H1 (cell line): ENCODE data around the gene EFEMP1. TPM values are rescaled to one million over a fixed set of nuclear protein-coding genes. Genes with fewer than 3 reads are reported as not detected.

Experiments
- CBX8 ChIP-seq: fragments of 300-800, 300-1000 bp; sonication (generic); IDR thresholded peaks from 2 replicates; pipeline ENCODE4 v1.7.1; 2016; ENCODE audit warnings: low read depth, low read length, borderline replicate concordance
- EGR1 ChIP-seq: IDR thresholded peaks from 2 replicates; pipeline ENCODE4 v1.6.1; 2011; ENCODE audit warnings: low read depth, low read length, borderline replicate concordance
- KDM5A ChIP-seq: fragments of 200-600 bp; IDR thresholded peaks from 2 replicates; pipeline ENCODE4 v1.7.1; 2012; ENCODE audit warnings: mild to moderate bottlenecking, low read length, inconsistent platforms, mixed read lengths
- SIRT6 ChIP-seq: IDR thresholded peaks from one replicate; pipeline ENCODE4 v1.7.1; 2012; ENCODE audit warnings: low read length, inconsistent platforms
- SP1 ChIP-seq: IDR thresholded peaks from 2 replicates; pipeline ENCODE4 v1.6.1; 2011; ENCODE audit warnings: low read depth, low read length
- TBP ChIP-seq: IDR thresholded peaks from 2 replicates; pipeline ENCODE4 v1.6.1; 2011; ENCODE audit warnings: low read depth, low read length, improper control_type of control experiment
- polyA plus RNA-seq, 7 experiments: library from polyadenylated mRNA; depleted of rRNA in 3 of 7; stranded (reverse) in 5 of 7; unstranded in 2 of 7; fragments of >200 nt in 5 of 7; fragments of 200-250 nt in 2 of 7; gene quantifications; 1 replicate in 5 of 7; 2 replicates in 1 of 7; 4 replicates in 1 of 7; pipeline versions ENCODE4 v1.2.1 to v1.2.3, GENCODE V29; 2011 to 2013; ENCODE audit warnings: missing spikeins in 2 of 7, mixed read lengths in 2 of 7
- total RNA-seq: library from RNA; stranded (reverse); fragmentation: NEBNext Ultra II Directional; extraction: Animal tissue kit (Norgen Biotek cat#: 25700); gene quantifications from 2 replicates; pipeline ENCODE4 v1.2.1, GENCODE V29; 2021
- TF ChIP-seq, protein P1 (sequence below): fragments of 300-600 bp; sonication (generic); IDR thresholded peaks from 2 replicates; pipeline ENCODE4 v1.7.1; 2012; ENCODE audit warnings: low read length, moderate library complexity, mild to moderate bottlenecking, inconsistent platforms; ENCODE audit not compliant: insufficient replicate concordance
- TF ChIP-seq, protein P2 (sequence below): IDR thresholded peaks from 2 replicates; pipeline ENCODE4 v1.6.1; 2011; ENCODE audit warnings: low read length, improper control_type of control experiment

Gene EFEMP1
- total and polyA plus RNA-seq, 2 of the 8 experiments (the other 6 are each of a cell fraction or from before 2014, with no cell fraction given), result 15.5 to 19.7 TPM

- TF ChIP-seq, protein P1, sequence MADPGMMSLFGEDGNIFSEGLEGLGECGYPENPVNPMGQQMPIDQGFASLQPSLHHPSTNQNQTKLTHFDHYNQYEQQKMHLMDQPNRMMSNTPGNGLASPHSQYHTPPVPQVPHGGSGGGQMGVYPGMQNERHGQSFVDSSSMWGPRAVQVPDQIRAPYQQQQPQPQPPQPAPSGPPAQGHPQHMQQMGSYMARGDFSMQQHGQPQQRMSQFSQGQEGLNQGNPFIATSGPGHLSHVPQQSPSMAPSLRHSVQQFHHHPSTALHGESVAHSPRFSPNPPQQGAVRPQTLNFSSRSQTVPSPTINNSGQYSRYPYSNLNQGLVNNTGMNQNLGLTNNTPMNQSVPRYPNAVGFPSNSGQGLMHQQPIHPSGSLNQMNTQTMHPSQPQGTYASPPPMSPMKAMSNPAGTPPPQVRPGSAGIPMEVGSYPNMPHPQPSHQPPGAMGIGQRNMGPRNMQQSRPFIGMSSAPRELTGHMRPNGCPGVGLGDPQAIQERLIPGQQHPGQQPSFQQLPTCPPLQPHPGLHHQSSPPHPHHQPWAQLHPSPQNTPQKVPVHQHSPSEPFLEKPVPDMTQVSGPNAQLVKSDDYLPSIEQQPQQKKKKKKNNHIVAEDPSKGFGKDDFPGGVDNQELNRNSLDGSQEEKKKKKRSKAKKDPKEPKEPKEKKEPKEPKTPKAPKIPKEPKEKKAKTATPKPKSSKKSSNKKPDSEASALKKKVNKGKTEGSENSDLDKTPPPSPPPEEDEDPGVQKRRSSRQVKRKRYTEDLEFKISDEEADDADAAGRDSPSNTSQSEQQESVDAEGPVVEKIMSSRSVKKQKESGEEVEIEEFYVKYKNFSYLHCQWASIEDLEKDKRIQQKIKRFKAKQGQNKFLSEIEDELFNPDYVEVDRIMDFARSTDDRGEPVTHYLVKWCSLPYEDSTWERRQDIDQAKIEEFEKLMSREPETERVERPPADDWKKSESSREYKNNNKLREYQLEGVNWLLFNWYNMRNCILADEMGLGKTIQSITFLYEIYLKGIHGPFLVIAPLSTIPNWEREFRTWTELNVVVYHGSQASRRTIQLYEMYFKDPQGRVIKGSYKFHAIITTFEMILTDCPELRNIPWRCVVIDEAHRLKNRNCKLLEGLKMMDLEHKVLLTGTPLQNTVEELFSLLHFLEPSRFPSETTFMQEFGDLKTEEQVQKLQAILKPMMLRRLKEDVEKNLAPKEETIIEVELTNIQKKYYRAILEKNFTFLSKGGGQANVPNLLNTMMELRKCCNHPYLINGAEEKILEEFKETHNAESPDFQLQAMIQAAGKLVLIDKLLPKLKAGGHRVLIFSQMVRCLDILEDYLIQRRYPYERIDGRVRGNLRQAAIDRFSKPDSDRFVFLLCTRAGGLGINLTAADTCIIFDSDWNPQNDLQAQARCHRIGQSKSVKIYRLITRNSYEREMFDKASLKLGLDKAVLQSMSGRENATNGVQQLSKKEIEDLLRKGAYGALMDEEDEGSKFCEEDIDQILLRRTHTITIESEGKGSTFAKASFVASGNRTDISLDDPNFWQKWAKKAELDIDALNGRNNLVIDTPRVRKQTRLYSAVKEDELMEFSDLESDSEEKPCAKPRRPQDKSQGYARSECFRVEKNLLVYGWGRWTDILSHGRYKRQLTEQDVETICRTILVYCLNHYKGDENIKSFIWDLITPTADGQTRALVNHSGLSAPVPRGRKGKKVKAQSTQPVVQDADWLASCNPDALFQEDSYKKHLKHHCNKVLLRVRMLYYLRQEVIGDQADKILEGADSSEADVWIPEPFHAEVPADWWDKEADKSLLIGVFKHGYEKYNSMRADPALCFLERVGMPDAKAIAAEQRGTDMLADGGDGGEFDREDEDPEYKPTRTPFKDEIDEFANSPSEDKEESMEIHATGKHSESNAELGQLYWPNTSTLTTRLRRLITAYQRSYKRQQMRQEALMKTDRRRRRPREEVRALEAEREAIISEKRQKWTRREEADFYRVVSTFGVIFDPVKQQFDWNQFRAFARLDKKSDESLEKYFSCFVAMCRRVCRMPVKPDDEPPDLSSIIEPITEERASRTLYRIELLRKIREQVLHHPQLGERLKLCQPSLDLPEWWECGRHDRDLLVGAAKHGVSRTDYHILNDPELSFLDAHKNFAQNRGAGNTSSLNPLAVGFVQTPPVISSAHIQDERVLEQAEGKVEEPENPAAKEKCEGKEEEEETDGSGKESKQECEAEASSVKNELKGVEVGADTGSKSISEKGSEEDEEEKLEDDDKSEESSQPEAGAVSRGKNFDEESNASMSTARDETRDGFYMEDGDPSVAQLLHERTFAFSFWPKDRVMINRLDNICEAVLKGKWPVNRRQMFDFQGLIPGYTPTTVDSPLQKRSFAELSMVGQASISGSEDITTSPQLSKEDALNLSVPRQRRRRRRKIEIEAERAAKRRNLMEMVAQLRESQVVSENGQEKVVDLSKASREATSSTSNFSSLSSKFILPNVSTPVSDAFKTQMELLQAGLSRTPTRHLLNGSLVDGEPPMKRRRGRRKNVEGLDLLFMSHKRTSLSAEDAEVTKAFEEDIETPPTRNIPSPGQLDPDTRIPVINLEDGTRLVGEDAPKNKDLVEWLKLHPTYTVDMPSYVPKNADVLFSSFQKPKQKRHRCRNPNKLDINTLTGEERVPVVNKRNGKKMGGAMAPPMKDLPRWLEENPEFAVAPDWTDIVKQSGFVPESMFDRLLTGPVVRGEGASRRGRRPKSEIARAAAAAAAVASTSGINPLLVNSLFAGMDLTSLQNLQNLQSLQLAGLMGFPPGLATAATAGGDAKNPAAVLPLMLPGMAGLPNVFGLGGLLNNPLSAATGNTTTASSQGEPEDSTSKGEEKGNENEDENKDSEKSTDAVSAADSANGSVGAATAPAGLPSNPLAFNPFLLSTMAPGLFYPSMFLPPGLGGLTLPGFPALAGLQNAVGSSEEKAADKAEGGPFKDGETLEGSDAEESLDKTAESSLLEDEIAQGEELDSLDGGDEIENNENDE, result no peak
- TF ChIP-seq KDM5A, result no peak
- no peak for TF ChIP-seq SIRT6
- no peak for TF ChIP-seq TBP
- TF ChIP-seq EGR1, result no peak
- no peak for TF ChIP-seq SP1
- no peak for TF ChIP-seq CBX8
- TF ChIP-seq, protein P2, sequence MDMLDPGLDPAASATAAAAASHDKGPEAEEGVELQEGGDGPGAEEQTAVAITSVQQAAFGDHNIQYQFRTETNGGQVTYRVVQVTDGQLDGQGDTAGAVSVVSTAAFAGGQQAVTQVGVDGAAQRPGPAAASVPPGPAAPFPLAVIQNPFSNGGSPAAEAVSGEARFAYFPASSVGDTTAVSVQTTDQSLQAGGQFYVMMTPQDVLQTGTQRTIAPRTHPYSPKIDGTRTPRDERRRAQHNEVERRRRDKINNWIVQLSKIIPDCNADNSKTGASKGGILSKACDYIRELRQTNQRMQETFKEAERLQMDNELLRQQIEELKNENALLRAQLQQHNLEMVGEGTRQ, result no peak
Measured at GRCh38 chr2:55862673-55863390, 60.8 kb downstream of the EFEMP1 start (continued).
